ENCODE results near the gene BUB1.
"Not testable (repeated sequence)": the region's sequence is repeated elsewhere in the genome, so short reads cannot be mapped to it uniquely, and the experiment has no call there.

DNA sequence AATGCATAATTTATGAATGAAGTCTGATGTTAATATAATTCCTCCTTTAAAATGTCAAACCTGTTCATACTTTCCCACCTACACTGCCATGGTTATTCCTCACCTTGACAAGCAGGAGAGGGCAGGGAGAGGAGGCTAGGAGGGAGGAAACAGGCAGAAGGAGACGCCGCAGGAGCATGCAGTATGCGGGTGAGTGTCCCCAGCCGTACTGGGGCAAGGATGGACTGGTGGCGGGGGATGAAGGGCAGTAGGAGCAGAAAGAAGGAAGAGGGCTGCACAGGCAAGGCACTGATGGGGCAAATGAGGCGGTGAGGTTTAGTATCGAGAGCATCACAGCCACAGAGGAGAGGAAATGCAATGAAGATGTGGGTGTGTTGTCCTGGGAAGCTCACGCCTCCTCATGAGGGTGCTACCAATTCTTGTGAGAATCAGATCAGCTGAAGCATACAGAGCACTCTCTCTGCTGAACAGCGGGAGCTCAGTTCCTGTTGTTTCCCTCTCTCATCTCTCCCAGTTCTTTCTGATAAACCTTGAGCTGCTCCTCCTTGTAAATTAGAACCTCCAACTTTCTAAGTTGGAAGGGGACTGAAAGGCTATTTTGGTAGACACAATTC lies 58.4 kb downstream of the BUB1 start:
- TF ChIP-seq, protein P1, sequence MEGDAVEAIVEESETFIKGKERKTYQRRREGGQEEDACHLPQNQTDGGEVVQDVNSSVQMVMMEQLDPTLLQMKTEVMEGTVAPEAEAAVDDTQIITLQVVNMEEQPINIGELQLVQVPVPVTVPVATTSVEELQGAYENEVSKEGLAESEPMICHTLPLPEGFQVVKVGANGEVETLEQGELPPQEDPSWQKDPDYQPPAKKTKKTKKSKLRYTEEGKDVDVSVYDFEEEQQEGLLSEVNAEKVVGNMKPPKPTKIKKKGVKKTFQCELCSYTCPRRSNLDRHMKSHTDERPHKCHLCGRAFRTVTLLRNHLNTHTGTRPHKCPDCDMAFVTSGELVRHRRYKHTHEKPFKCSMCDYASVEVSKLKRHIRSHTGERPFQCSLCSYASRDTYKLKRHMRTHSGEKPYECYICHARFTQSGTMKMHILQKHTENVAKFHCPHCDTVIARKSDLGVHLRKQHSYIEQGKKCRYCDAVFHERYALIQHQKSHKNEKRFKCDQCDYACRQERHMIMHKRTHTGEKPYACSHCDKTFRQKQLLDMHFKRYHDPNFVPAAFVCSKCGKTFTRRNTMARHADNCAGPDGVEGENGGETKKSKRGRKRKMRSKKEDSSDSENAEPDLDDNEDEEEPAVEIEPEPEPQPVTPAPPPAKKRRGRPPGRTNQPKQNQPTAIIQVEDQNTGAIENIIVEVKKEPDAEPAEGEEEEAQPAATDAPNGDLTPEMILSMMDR (IDR thresholded peaks at IDR 0.05): not testable (repeated sequence)
- TF ChIP-seq POLR2A (IDR thresholded peaks at IDR 0.05): not testable (repeated sequence)

Data from adrenal gland (tissue), 5 donors.